Right lung (tissue), 5 donors: Measurements from ENCODE around the gene PCIF1. TPM values are rescaled to one million over a fixed set of nuclear protein-coding genes. Genes with fewer than 3 reads are reported as not detected.
"Not testable (repeated sequence)": the region's sequence is repeated elsewhere in the genome, so short reads cannot be mapped to it uniquely, and the experiment has no call there.

Experiments
- DNase-seq, 2 donors: peaks; one replicate each; pipeline ENCODE4 v3.0.0-alpha.2; 2013
- polyA plus RNA-seq, 5 donors: library from polyadenylated mRNA; unstranded; fragments of 120-200 nt; gene quantifications; one replicate each; pipeline versions ENCODE4 v1.2.1 to v1.2.3, GENCODE V29; 2013; ENCODE audit warnings: inconsistent platforms in 1 of 5, low replicate concordance in 1 of 5; ENCODE audit not compliant: insufficient read length in 5 of 5, insufficient read depth in 1 of 5

The PCIF1 gene
- polyA plus RNA-seq, 5 donors: 35.5 to 51.2 (median 44.2) TPM

- DNase-seq: no peak
These were observed 11.2 kb downstream of the PCIF1 start for GRCh38 chr20:45945678-45946148.

- DNase-seq: no peak
These were observed 11.9 kb downstream of the PCIF1 start for GRCh38 chr20:45946149-45946970.

GRCh38 chr20:45947110-45947866 is 12.8 kb downstream of the PCIF1 start:
- DNase-seq: no peak

DNA sequence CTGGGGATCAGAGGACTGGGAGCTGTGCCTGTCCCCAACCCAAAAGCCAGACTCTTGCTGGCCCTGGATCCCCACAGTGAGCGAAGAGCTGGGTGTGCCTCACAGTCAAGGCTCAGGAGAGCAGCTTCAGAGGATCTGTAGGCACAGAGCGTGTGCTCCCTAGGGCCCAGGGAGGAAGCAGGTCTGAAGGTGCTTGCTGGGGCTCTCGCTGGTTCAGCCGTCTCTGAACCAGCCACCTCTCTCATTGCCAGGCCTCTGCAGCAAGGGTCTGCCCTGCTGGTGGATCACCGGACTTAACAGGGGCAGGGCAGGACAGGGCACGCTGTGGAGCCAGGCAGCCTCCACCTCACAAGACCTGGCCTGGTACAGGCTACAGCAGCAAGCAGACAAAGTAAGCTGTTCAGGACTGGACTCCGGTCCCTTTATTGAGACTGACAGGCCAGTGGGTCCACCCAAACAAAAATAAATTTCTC is 13.8 kb downstream of the PCIF1 start:
- no peak for DNase-seq

- no peak for DNase-seq
These were observed 14.5 kb downstream of the PCIF1 start for GRCh38 chr20:45948742-45949541.

DNA sequence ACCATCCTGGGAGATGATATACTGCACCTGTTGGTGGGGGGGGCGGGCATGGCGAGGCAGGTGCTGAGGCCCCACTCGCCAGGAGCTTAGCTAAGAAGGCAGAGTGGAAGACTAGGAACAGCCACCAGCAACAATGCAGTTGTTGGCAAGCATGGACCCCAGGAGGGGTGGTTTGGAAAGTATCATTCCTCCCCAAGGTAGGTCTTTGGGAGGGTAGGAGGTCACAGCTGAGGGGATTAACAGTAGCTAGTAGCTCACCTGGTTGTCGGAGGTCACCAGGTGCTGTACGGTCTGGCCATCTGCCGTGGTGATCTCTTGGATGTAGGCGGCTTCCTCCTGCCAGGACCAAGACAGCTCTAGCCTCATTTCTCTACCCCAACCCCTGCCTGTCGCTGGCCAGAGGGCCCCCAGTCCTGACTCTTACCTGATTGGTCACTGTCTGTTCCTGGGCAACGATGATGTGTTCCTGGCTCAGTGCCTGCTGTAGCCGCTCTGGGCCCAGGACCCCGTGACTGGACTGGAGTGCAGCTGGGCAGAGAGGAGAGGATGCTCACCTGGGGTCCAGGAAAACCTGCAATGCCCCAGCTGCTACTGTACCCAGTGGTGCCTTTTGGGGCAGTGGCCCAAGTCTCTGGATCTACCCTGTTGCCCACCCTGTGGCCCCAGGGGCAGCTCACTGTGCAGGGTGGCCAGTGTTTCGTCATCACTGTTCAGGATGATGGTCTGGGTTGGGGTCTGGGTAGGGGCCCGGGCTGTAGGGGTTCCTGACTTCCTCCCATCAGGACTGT is 15.3 kb downstream of the PCIF1 start:
- DNase-seq: no peak

DNA sequence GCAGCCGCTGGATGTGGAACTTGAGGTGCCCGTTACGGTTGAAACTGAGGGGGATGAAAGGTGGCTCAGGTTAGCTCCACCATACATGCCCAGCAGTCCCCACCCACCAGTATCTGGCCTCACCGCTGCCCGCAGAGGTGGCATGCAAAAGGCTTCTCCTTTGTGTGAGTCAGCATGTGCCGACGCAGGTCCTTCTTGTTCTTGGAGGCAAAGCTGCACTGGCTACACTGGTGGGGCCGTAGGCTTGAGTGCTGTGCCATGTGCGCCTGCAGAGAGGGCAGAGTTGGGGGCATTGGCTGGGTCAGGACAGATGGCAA is 15.8 kb downstream of the PCIF1 start:
- no peak for DNase-seq

- DNase-seq: no peak
These were observed 17.7 kb downstream of the PCIF1 start for GRCh38 chr20:45951925-45952834.

DNA sequence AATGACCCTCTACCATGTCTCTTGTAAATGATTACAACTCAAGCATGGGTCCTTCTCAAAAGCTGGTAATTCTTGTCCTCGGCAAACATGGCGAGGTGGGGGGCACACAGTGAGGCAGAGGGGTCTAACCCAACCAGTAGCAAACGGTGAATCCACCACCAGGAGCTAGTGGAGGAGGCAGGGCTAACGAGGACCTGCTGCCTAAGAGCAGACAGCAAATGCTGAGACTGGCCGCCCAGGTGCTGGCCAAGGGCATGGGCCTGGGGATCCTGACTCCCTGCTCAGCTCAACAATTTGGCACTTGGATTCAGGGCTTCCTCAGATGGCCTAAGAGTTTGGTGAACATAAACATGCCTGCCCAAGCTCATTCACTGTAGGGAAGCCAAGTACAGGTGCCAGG is 18.4 kb downstream of the PCIF1 start:
- DNase-seq: no peak

DNA sequence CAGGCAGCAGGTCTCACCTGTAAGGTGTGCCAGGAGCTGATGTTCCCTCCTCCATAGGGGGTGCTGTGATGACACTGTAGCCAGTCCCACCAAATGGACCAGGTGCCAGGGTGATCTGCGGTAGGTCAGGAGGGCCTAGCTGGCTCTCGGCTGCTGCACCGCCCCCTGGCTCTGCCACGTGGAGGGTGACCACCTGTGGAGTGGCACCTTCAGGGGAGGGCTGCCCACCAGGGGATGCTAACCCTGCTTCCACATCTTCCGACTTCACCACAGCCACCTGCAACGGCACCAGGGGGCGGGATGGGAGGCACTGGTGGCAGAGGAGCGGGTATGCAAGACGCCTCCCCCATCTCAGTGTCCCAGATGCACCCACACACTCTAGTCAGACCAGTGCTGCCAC is 19.2 kb downstream of the PCIF1 start:
- no peak for DNase-seq

DNA sequence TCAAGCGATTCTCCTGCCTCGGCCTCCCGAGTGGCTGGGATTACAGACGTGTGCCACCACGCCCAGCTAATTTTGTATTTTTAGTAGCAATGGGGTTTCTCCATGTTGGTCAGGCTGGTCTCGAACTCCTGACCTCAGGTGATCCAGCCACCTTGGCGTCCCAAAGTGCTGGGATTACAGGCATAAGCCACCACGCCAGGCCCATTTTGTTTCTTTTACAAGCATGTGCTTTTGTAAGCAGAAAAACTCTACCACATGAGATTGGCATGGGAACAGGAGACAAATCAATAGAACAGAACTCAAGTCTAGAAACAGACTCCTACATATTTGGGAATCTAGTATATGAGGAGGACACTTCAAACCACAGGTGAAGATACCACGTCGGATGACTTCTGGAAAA is 21.8 kb downstream of the PCIF1 start:
- not testable (repeated sequence) for DNase-seq

GRCh38 chr20:45957021-45957941 is 22.8 kb downstream of the PCIF1 start:
- DNase-seq: no peak

- DNase-seq: no peak
These were observed 24.1 kb downstream of the PCIF1 start for GRCh38 chr20:45958593-45958992.

DNA sequence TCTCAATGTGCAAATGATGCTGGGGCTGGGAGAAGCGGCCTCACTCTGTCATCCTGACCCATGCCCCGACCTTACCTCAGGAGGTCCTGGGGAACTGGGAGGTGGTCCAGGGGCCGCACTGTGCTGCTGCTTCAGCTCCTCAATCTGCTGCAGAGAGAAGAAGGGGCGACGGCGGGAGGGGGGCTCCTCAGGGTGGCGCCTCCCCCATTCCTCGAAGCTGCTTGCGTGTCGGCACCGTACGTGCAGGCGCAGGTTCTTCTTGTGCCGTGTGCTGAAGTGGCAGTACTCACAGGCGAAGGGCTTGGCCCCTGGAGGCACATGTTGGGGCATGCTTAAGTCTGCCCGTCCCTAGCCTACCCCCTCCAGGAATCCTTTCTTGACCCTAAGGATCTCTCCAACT is 24.6 kb downstream of the PCIF1 start:
- DNase-seq: no peak

DNA sequence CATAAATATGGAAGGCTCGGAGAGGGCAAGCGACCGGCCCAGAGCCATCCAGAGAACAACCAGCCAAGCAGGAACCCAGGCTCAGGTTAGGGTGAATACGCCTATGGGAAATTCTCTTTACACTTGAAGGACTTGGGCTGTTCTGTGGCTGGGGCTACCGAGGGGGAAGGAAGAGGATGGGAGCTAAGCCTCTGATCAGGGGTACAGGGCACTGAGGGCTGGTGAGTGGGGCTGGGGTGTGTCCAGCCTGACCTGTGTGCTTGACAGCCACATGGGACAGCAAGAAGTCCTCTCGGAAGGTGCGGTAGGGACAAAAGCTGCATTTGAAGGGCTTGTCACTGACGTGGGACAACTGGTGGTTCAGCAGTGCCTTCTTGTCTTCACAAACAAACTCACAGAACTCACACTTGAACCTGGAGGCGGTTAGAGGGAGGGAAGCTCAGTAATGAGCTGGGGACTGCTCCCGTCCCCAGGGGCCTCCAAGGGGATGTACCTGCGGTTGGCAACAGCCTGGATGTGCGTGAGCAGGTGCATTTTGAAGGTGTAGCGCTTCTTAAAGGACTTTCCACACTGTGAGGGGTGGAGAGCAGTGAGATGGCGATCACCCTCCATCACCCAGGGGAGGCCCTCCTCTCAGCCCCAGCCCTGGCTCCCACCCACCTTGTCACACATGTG is 25.6 kb downstream of the PCIF1 start:
- no peak for DNase-seq

- DNase-seq: no peak
These were observed 27.7 kb downstream of the PCIF1 start for GRCh38 chr20:45962031-45962755.

DNA sequence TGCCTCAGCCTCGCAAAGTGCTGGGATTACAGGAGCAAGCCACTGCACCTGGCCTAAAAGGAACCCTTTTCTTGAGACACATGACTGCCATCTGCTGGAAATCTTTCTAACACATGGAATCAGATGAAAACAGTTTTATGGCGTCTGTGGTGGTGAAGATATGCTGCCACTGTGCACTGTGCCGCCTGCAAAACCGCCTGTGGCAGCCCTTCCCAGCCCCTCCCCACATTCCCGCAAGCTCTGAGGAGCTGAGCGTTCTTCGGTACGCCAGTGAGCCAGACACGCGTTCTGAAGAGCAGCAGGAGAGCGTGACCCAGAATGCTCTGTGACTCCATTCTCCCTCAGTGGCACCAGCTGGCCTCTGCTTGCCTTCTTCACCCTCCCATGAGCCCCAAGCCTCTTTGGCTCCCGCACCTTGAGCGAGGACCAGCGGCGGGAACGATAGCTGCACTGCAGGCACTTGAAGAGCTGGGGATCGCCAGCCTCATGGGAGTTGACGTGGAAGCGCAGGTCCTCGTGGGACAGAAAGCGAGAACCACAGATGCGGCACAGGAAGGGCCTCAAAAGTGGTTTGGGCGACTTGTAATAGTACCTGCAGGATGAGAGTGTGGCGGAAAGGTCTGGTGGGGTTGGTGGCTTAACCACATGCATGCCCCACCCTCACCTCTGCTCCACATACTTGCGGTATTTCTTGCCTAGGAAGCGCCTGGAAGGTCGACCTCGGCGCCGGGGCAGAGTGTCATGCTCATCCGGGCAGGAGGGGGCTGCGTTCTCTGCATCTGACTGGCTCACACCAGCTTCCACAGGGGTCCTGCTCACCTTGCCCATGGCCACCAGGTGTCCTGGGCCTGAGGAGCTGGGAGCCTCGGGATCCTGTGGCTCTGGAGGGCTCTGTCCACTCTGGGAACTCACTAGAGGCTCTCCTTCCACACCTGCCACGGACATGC is 28.8 kb downstream of the PCIF1 start:
- DNase-seq: no peak
